ENCODE data around the gene IGF2R. TPM values are rescaled to one million over a fixed set of nuclear protein-coding genes. Genes with fewer than 3 reads are reported as not detected.

IGF2R gene
- total and polyA plus RNA-seq, 2 donors from 2014 or later = 23.7 to 88.6 TPM

- H3K27ac ChIP-seq (ENCODE audit: low read depth in 2 of 2, low read length in 2 of 2) = no peak within 1 kb of the TSS
- DNase-seq (no peak), FAIRE-seq (no peak)
- H3K4me1 ChIP-seq (ENCODE audit: control insufficient read depth in 2 of 3, insufficient read depth in 2 of 3, low read depth in 1 of 3, low read length in 3 of 3) = peaks cover 0 to 13% (median 0%) of the 10 kb centered on the region in 3 donors
- H3K9me3 ChIP-seq (ENCODE audit: control insufficient read depth in 2 of 3, insufficient read depth in 1 of 3, low read length in 3 of 3) = no peaks in the 10 kb centered on the region
- intact Hi-C loops (cut with DNase I) = no loop called here
- H3K36me3 ChIP-seq (ENCODE audit: control insufficient read depth in 2 of 3, insufficient read depth in 3 of 3, low read length in 3 of 3) = peaks cover 0 to 5% (median 0%) of the 10 kb centered on the region in 3 donors
- H3K27me3 ChIP-seq (ENCODE audit: control insufficient read depth, insufficient read depth, low read length) = no peaks in the 10 kb centered on the region
- no peak within 1 kb of the TSS for H3K4me3 ChIP-seq (ENCODE audit: low read length in 3 of 3)
- TF ChIP-seq CTCF (IDR thresholded peaks at IDR 0.05; ENCODE audit: borderline replicate concordance, extremely low read depth, insufficient read depth) = no peak
- no peak within 1 kb of the TSS for H3K9ac ChIP-seq (ENCODE audit: low read length in 3 of 3)
Measured at GRCh38 chr6:160121558-160121957, 152.7 kb downstream of the IGF2R start, which contains the start of gene SLC22A1. SLC22A1 (plus strand) TSS chr6:160121815; CDS start chr6:160121936, 121 bp downstream.

GRCh38 chr6:160121981-160122380 is 153.1 kb downstream of the IGF2R start:
- Histone ChIP-seq H3K36me3 (ENCODE audit: control insufficient read depth in 2 of 3, insufficient read depth in 3 of 3, low read length in 3 of 3) (peaks cover 0 to 5% (median 0%) of the 10 kb centered on the region in 3 donors), H3K27me3 (ENCODE audit: control insufficient read depth, insufficient read depth, low read length) (no peaks in the 10 kb centered on the region), H3K9ac (ENCODE audit: low read length in 3 of 3) (no peak overlapping the region), H3K4me1 (ENCODE audit: control insufficient read depth in 2 of 3, insufficient read depth in 2 of 3, low read depth in 1 of 3, low read length in 3 of 3) (peaks cover 0 to 13% (median 0%) of the 10 kb centered on the region in 3 donors), H3K4me3 (ENCODE audit: low read length in 3 of 3) (no peak overlapping the region), H3K9me3 (ENCODE audit: control insufficient read depth in 2 of 3, insufficient read depth in 1 of 3, low read length in 3 of 3) (no peaks in the 10 kb centered on the region), H3K27ac (ENCODE audit: low read depth in 2 of 2, low read length in 2 of 2) (no peak overlapping the region)
- DNase-seq (no peak), FAIRE-seq (no peak)
- intact Hi-C loops (cut with DNase I) = no loop called here
- no peak for TF ChIP-seq CTCF (IDR thresholded peaks at IDR 0.05; ENCODE audit: borderline replicate concordance, extremely low read depth, insufficient read depth)

- no peaks in the 10 kb centered on the region for H3K27me3 ChIP-seq (ENCODE audit: control insufficient read depth, insufficient read depth, low read length)
- no peaks in the 10 kb centered on the region for H3K9me3 ChIP-seq (ENCODE audit: control insufficient read depth in 2 of 3, insufficient read depth in 1 of 3, low read length in 3 of 3)
- no peak overlapping the region for H3K27ac ChIP-seq (ENCODE audit: low read depth in 2 of 2, low read length in 2 of 2)
- intact Hi-C loops (cut with DNase I) = no loop called here
- no peak overlapping the region for H3K9ac ChIP-seq (ENCODE audit: low read length in 3 of 3)
- no peak for TF ChIP-seq CTCF (IDR thresholded peaks at IDR 0.05; ENCODE audit: borderline replicate concordance, extremely low read depth, insufficient read depth)
- no peak for FAIRE-seq
- no peak overlapping the region for H3K4me3 ChIP-seq (ENCODE audit: low read length in 3 of 3)
- DNase-seq = no peak
- H3K4me1 ChIP-seq (ENCODE audit: control insufficient read depth in 2 of 3, insufficient read depth in 2 of 3, low read depth in 1 of 3, low read length in 3 of 3) = peaks cover 0 to 13% (median 0%) of the 10 kb centered on the region in 3 donors
- H3K36me3 ChIP-seq (ENCODE audit: control insufficient read depth in 2 of 3, insufficient read depth in 3 of 3, low read length in 3 of 3) = peaks cover 0 to under 1% (median 0%) of the 10 kb centered on the region in 3 donors
Measured at GRCh38 chr6:160122744-160123143, 153.9 kb downstream of the IGF2R start.

- DNase-seq (no peak), FAIRE-seq (no peak)
- no peaks in the 10 kb centered on the region for H3K36me3 ChIP-seq (ENCODE audit: control insufficient read depth in 2 of 3, insufficient read depth in 3 of 3, low read length in 3 of 3)
- H3K4me1 ChIP-seq (ENCODE audit: control insufficient read depth in 2 of 3, insufficient read depth in 2 of 3, low read depth in 1 of 3, low read length in 3 of 3) = peaks cover 0 to 13% (median 0%) of the 10 kb centered on the region in 3 donors
- H3K27ac ChIP-seq (ENCODE audit: low read depth in 2 of 2, low read length in 2 of 2) = no peak overlapping the region
- H3K9me3 ChIP-seq (ENCODE audit: control insufficient read depth in 2 of 3, insufficient read depth in 1 of 3, low read length in 3 of 3) = no peaks in the 10 kb centered on the region
- H3K4me3 ChIP-seq (ENCODE audit: low read length in 3 of 3) = no peak overlapping the region
- intact Hi-C loops (cut with DNase I) = no loop called here
- no peak overlapping the region for H3K9ac ChIP-seq (ENCODE audit: low read length in 3 of 3)
- TF ChIP-seq CTCF (IDR thresholded peaks at IDR 0.05; ENCODE audit: borderline replicate concordance, extremely low read depth, insufficient read depth) = no peak
- H3K27me3 ChIP-seq (ENCODE audit: control insufficient read depth, insufficient read depth, low read length) = no peaks in the 10 kb centered on the region
Measured at GRCh38 chr6:160124007-160124406, 155.1 kb downstream of the IGF2R start.

Data from kidney (tissue), 14 donors.